HUDEP-2 (cell line): ENCODE data around the gene CPA2.
"Not testable (repeated sequence)": the region's sequence is repeated elsewhere in the genome, so short reads cannot be mapped to it uniquely, and the experiment has no call there.

ENCODE experiments used
- DNase-seq, 76 experiments: peaks; one replicate each; lab custom pipeline; 2025; ENCODE audit not compliant: unreplicated experiment in 76 of 76; lab: John Stamatoyannopoulos, UW

The CPA2 gene

DNA sequence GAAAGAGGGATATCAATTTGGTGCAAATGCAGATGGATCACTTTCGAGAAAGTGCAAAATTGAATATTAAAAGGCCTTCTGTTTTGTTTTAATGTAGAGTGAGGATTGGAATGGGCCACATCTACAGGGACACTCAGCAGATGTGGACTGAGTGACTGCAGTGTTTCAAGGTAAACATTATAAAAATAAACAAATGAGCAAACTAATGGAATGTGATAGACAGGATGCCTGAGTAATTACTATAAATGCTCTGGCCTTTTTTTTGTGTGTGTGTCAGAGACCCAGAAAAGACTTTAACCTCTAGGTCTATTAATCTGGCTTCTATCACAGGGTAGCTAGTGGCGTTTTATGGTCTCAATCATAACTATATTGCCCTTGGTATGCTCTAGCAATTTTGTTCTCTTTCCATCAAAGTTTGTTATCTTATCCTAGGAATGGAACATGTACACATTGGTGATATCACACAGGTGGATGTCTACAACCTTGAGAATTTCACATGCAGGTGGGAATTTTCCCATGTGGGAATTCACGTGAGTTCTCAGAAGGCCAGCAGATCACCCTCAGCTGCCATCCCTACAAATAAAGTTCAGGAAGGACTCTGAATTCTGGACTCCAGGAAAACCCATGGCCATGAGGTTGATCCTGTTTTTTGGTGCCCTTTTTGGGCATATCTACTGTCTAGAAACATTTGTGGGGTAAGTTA is at the start of gene CPA2:
TSS of gene CPA2 (plus strand) at position 606 of the 703 bp plus-strand sequence. CDS start at position 625, 19 bp downstream.
- DNase-seq: no peak

DNA sequence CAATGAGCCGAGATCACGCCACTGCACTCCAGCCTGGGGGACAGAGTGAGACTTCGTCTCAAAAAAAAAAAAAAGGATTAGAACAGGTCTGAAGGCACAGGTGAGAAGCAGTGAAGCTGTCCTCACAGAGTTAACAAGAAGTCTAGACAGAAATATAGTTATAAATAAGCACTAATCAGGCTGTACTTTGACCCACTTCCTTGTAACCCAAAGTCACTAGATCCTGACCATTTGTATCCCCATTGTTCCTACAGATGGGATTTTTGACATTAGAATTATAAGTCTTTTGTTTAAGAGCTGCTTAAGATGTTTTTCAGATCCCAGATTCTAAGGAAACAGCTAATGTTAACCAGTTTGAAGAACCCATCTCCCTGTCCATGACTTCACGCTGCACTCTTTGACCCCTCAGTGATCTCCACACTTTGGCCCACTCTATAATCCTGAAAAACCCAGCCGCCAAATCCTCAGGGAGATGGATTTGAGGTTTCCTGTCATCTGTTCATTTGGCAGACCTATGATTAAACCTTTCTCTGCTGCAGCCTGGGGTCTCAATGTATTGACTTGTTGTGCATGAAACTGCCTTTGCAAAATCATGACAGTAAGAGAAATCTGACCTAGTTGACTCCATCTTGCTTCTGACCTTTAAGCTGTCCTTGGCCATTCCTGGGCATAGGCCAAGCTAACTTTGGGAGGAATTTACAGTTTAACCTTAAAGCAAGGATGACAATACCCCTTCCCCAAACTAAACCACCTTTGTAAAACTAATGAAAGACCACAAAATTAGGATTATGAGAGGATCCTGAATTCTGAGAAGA is 47.6 kb upstream of the CPA2 start:
- DNase-seq: no peak

DNA sequence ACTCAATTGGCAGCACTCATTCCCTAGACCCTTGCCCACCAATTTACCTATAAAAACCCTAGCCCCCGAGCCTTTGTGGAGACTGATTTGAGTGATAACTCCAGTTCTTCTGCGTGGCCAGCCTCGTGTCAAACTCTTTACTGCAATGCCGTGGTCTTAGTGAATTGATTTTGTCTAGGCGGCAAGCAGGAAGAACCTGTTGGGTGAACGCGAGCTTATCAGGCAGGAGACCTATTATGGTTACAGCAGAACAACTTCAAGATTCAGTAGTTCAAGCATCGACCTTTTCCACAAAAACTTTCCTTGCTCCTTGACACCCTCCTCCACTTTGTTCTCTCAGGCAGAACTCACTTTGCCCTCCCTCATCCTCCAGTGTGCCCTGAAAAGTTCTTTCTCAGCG is 46.8 kb upstream of the CPA2 start:
- no peak for DNase-seq

DNA sequence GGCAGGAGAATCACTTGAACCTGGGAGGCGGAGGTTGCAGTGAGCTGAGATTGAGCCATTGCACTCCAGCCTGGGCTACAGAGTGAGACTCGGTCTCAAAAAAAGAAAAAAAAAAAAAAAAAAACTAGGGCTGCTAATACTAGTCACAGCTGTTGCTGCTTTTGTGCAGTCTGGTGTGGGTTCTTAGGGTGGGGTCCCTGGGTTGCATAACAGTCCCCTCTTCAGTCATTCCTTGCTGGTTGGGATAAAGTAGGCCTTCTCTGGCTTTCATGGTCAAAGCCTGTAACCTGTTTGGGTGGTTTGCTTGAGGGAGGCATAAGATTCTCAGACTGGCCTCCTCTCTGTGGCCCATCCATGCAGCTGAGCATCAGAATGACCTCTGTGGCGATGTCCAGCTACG is 44.9 kb upstream of the CPA2 start:
- DNase-seq: no peak

DNA sequence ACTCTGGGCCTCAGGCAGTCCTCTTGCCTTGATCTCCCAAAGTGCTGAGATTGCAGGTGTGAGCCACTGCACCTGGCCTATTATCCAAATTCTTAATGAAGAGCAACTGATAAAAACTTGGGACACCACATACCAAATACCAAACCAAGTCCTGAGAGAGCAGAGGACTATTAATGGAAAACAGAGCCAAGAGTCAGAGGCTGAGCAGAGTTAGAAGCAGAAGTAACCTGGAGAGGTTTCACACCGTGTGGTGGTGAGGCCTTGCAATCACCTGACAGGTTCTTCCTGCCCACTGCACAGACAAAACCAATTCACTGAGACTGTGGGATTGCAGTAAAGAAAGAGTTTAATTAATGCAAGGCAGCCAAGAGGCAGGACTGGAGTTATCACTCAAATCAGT is 43.0 kb upstream of the CPA2 start:
- DNase-seq: no peak

DNA sequence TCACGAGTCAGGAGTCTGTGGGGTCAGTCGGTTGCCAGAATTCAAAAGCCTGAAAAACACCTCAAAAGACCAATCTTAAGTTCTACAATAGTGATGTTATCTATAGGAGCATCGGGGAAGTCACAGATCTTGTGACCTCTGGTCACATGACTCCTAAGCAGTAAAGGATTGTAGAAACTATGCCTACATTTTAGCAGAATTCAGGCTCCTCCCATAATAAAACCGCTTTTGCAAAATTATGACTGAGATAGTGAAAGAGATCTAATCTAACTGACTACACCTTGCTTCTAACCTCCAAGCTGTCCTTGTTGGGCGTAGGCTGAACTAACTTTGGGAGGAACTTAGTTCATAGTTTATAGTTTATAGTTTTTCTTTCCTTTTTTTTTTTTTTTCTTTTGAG is 42.5 kb upstream of the CPA2 start:
- peak in 1 of 76 experiments; percentile 2 for DNase-seq

DNA sequence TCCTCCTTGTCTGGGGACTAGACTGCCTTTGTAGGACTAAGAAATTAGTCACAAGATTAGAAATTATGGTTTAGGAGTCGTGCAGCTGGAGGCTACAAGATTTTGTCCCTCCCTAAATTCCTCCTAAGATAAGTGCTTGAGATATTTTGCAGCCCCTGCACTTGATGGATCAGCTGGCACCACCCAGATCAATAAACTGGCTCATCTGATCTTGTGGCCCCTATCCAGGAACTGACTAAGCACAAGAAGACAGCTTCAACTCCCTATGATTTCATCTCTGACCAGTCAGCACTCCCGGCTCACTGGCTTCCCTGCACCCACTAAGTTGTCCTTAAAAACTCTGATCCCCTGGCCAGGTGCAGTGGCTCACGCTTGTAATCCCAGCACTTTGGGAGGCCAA is 41.7 kb upstream of the CPA2 start:
- peak in 10 of 76 experiments; percentile 11 to 28 (median 14) for DNase-seq

DNA sequence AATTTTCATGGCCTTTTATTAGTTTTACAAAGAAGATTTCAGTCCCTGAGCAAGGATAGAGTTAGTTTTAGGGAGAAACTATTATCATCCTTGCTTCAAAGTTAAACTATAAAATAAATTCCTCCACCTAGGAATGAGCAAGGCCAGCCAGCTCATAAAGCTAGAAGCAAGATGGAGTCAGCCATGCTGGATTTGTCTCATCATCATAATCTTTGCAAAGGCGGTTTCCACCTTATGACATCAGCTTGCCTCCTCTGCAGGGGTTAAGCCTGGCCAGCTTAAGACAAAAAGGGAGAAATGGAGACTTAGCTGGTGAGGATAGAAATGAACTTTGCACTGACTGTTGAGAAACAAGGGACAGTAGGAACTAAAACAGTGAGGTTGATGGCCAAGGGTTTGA is 40.3 kb upstream of the CPA2 start:
- no peak for DNase-seq

DNA sequence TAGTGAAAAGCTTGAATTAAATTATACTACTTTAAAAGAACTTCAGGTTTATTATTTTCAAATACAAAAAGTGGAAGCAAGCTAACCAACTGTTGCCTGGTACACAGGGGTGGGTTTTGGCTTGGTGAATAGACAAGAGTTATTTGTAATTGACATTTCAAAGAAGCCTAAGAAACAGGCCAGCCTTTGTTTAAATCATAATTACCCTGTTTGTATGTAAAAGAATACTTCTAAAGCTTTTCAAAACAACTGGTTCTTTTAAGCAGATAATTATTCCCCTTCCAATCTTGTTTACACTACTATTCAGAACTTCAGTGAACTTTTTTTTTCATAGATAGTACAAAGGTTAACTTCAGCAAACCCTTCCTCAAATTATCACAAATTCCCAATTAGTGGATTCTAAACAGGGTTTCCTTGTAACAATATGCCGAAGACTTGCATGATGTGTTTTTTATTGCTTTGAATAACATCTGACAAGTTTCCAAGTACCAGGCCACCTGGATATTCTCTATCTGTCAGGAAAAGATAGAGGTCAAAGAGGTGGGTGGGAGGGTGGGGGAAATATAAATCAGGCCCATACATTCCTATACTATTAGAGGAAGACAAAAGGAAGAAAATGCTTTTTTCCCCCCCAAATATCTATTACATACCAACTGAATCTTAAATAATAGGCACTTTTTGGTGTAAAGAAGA is 38.6 kb upstream of the CPA2 start:
- no peak for DNase-seq

DNA sequence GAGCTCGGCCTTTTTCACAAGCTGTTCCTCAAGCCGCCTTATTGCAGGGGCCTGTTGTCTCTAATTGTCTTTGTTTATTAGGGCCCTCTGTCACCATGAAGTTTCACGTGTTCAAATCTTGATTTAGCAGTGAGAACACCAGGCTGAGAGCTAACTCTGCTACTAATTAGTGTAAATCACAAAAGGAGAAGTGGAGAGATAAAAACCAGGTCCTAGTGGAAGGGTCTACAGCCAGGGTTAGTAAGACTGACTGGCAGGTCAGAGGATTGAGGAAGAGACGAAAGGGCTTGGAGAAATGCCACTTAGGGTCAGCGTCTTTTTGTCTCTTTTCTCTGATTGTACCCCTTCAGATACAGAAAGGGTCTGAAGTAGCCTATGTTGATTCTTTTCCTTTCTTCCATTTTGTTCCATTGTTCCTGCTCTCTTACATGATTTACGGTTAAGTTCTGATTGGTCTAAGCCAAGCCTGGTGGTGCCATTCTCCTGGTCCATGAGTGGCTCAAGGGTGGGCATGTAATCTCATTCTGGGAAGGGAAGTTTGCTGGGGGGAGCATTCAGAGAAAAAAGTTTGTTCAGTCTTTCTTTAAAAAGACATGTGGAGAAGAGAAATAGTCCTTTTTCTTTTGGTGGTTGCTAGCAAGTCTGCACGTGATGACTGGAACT is 37.7 kb upstream of the CPA2 start:
- no peak for DNase-seq

DNA sequence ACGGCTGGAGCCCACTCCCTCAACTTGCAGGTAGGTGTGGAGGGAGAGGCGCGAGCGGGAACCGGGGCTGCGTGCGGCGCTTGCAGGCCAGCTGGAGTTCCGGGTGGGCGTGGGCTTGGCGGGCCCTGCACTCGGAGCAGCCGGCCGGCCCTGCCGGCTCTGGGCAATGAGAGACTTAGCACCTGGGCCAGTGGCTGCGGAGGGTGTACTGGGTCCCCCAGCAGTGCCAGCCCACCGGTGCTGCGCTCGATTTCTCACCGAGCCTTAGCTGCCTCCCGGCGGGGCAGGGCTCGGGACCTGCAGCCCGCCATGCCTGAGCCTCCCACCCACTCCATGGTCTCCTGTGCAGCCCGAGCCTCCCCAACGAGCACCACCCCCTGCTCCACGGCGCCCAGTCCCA is 36.7 kb upstream of the CPA2 start:
- DNase-seq: not testable (repeated sequence)

DNA sequence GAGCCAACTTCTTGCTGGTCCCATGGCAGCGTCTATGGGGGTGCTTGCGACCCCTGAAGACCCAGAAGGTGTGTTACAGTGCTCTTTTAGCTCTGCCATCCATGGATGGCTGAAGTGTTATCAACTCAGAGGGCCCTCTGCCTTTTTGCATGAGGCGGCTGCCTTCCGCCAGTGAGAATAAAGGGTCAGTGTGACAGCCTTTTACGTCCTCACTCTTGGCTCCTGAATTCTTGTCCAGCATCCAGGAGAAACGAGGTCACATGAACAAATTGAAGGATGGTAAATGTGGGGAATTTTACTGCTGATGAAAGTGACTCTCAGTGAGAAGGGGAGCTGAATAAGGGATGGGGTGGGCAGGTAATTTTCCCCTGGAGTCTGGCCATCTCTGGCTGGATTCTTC is 34.9 kb upstream of the CPA2 start:
- no peak for DNase-seq

DNA sequence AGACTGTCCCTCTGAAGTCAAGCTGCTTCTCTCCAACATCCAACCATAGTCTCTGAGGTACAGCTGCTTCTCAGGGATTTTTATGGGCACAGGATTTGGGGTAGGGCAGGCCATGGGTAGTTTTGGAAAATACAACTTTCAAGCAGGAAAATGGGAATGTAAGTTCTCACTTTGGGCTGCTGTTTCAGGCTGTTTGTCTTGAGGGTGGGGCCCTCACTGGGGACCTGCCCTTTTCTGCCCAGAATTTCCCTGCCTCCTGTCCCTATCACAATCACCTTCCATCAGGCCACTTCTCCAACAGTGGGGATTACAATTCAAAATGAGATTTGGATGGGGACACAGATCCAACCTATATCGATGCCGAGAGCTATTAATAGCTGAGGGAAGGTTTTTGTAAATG is 34.5 kb upstream of the CPA2 start:
- no peak for DNase-seq

DNA sequence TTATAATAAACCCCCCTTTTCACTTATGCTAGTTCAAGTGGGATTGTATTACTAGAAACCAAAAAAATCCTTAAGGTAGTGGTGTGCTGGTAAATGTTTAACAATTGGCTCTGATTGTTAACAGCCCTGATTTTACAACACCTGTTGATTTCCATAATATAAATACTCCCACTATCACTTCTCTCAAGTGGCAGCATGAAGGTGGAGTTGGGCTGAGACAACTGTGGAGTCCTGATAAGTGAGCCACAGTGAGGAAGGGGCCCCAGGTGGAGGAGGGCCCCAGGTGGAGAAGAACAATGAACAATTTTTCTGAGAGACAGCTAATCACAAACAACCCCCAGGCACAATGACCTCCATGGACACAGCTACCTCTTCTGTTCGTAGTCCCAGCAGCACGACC is 32.6 kb upstream of the CPA2 start:
- DNase-seq: no peak

DNA sequence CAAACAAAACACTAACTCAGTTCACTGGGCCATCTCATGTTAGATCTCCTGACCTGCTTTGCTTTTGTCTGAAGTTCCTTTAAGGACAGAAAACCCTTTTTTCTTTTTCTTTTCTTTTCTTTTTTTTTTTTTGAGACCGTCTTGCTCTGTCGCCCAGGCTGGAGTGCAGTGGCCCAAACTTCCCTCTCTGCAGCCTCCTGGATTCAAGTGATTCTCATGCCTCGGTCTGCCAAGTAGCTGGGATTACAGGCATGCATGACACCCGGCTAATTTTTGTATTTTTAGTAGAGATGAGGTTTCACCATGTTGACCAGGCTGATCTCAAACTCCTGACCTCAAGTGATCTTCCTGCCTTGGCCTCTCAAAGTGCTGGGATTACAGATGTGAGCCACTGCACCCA is 30.3 kb upstream of the CPA2 start:
- not testable (repeated sequence) for DNase-seq

DNA sequence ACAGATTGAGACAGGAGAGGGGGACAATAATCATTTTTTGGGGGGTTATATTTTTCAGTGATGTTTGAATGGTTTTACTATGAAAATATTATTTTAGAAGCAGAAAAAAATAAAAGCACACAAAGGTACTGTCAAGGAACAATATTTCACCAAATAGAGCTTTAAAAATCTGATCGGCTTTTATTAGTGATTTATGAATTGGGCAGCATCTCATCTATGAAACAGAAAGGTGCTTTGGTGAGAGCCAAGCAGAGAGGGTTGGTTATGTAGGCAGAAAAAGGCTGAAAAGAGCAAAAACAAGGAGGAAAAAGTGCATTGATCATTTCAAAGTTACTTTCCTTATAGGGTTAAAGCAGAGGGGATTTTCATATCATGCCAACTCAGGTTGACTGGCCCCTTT is 26.4 kb upstream of the CPA2 start:
- DNase-seq: no peak

DNA sequence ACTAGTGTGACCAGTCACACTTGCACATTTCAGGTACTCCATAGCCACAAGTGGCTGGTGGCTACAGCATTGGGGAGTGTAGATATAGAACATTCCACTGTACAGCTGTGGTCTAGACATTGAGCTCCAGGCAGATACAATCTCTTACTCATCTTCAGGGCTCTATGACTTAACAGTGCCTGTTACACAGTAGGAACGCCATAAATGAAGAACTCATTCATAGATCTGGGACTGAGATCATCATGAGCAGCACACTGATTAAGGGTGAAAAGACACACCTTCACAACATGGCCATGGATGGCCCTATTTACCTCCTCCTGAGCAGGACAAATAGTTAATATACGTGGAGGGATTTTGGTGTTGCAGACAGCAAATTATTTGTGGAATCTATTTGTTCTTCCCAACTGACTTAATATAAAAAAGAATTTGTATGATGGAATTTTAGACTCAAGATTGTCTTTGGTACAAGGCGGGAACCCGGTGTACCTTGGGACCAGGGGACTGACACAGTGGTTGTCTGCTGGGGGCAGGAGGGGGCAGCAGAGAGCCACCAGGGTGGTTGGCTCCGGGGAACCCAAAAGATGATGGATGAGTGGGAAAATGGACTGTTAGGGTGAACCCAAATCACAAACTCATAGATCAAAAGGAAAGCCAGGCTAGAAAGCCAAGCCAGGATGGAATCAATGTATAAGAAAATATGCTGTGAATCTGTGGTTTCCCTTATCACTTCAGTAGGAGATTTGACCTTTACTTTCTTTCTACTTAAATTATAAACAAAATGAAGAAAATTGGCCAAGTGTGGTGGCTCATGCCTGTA is 24.3 kb upstream of the CPA2 start:
- peak in 51 of 76 experiments; percentile 3 to 74 (median 21) for DNase-seq

DNA sequence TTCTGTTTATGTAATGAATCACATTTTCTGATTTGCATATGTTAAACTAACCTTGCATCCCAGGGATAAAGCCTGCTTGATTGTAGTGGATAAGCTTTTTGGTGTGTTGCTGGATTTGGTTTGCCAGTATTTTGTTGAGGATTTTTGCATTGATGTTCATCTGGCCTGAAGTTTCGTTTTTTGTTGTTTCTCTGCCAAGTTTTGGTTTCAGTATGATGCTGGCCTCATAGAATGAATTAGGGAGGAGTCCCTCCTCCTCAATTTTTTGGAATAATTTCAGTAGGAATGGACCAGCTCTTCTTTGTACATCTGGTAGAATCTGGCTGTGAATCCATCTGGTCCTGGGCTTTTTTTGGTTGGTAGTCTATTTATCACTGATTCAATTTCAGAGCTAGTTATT is 23.2 kb upstream of the CPA2 start:
- DNase-seq: not testable (repeated sequence)

DNA sequence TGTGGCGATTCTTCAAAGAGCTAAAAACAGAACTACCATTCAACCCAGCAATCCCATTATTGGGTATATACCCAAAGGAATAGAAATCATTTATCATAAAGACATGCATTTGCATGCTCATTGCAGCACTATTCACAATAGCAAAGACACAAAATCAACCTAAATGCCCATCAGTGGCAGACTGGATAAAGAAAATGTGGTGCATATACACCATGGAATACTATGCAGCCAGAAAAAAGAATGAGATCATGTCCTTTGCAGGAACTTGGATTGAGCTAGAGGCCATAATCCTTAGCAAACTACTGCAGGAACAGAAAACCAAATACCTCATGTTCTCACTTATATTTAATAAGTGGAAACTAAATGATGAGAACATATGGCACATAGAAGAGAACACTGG is 20.2 kb upstream of the CPA2 start:
- DNase-seq: not testable (repeated sequence)

DNA sequence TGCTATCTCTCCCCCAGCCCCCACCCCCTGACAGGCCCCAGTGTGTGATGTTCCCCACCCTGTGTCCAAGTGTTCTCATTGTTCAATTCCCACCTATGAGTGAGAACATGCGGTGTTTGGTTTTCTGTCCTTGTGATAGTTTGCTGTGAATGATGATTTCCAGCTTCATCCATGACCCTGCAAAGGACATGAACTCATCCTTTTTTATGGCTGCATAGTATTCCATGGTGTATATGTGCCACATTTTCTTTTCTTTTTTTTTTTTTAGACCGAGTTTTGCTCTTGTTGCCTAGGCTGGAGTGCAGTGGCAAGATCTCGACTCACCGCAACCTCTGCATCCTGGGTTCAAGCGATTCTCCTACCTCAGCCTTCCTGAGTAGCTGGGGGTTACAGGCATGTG is 17.8 kb upstream of the CPA2 start:
- DNase-seq: not testable (repeated sequence)
